Neural progenitor cell (in vitro differentiated cells): Measurements from ENCODE around the gene CRLF1. TPM values are rescaled to one million over a fixed set of nuclear protein-coding genes. Genes with fewer than 3 reads are reported as not detected.

ENCODE experiments used
- DNase-seq: peaks from one replicate; pipeline ENCODE4 v3.0.0-alpha.2; 2016; ENCODE audit warnings: low spot score
- H2AFZ ChIP-seq: fragments of 200-600 bp; sonication (generic); replicated peaks from 2 replicates; pipeline ENCODE4 v1.6.1; 2016; ENCODE audit warnings: antibody characterized with exemption
- H3F3A ChIP-seq: fragments of 200-600 bp; sonication (generic); 2 replicates; pipeline ENCODE4 v1.6.1; 2016; ENCODE audit warnings: antibody characterized with exemption, low read depth
- H3K27ac ChIP-seq: fragments of 200-600 bp; sonication (generic); 2 replicates; pipeline ENCODE4 v1.5.1; 2016; ENCODE audit warnings: mild to moderate bottlenecking
- H3K27me3 ChIP-seq: fragments of 200-600 bp; sonication (generic); 2 replicates; pipeline ENCODE4 v1.6.1; 2016; ENCODE audit warnings: mild to moderate bottlenecking, moderate library complexity
- H3K36me3 ChIP-seq: fragments of 200-600 bp; sonication (generic); 2 replicates; pipeline ENCODE4 v1.5.1; 2016
- H3K4me1 ChIP-seq: fragments of 200-600 bp; sonication (generic); 2 replicates; pipeline ENCODE4 v1.6.1; 2016; ENCODE audit warnings: mixed run types
- H3K4me2 ChIP-seq: fragments of 200-600 bp; sonication (generic); 2 replicates; pipeline ENCODE4 v1.6.1; 2016
- H3K4me3 ChIP-seq: fragments of 200-600 bp; sonication (generic); 2 replicates; pipeline ENCODE4 v1.5.1; 2016
- H3K79me2 ChIP-seq: fragments of 200-600 bp; sonication (generic); 2 replicates; pipeline ENCODE4 v1.6.1; 2016; ENCODE audit warnings: low read depth
- H3K9ac ChIP-seq: fragments of 200-600 bp; sonication (generic); 2 replicates; pipeline ENCODE4 v1.6.1; 2016
- H3K9me3 ChIP-seq: fragments of 200-600 bp; sonication (generic); 2 replicates; pipeline ENCODE4 v1.5.1; 2016; ENCODE audit warnings: low read depth
- H4K20me1 ChIP-seq: fragments of 200-600 bp; sonication (generic); 2 replicates; pipeline ENCODE4 v1.6.1; 2016; ENCODE audit warnings: low read depth
- H3K27ac Mint-ChIP-seq: 3 replicates; pipeline ENCODE4 v1.8.0; 2021; ENCODE audit warnings: mixed read lengths
- H3K27me3 Mint-ChIP-seq: 2 replicates; pipeline ENCODE4 v1.8.0; 2022; ENCODE audit warnings: low read depth, mild to moderate bottlenecking, inconsistent platforms, moderate library complexity, mixed read lengths; ENCODE audit not compliant: insufficient read depth
- H3K36me3 Mint-ChIP-seq: 3 replicates; pipeline ENCODE4 v1.8.0; 2021; ENCODE audit warnings: mixed read lengths
- H3K4me1 Mint-ChIP-seq: 3 replicates; pipeline ENCODE4 v1.8.0; 2021; ENCODE audit warnings: mixed read lengths
- H3K4me3 Mint-ChIP-seq: 3 replicates; pipeline ENCODE4 v1.8.0; 2021; ENCODE audit warnings: mild to moderate bottlenecking, moderate library complexity, mixed read lengths
- H3K9me3 Mint-ChIP-seq: 3 replicates; pipeline ENCODE4 v1.8.0; 2020; ENCODE audit warnings: mixed read lengths
- EZH2 ChIP-seq: fragments of 200-600 bp; sonication (generic); IDR thresholded peaks from 2 replicates; pipeline ENCODE4 v1.6.1; 2017; ENCODE audit warnings: antibody characterized with exemption, mild to moderate bottlenecking, moderate library complexity
- EZH2phosphoT487 ChIP-seq: fragments of 200-600 bp; sonication (generic); IDR thresholded peaks from 2 replicates; pipeline ENCODE4 v1.6.1; 2017; ENCODE audit warnings: antibody characterized with exemption
- total RNA-seq: library from RNA; depleted of rRNA; stranded (reverse); fragments of >200 nt; gene quantifications from 2 replicates; pipeline ENCODE4 v1.2.3, GENCODE V29; 2015; ENCODE audit warnings: low replicate concordance
- TF ChIP-seq, protein P1 (sequence below): fragments of 200-600 bp; sonication (generic); IDR thresholded peaks from 2 replicates; pipeline ENCODE4 v1.5.1; 2017; ENCODE audit warnings: antibody characterized with exemption, mild to moderate bottlenecking

The CRLF1 gene
- total RNA-seq, 1 donor from 2014 or later, result not detected

DNA sequence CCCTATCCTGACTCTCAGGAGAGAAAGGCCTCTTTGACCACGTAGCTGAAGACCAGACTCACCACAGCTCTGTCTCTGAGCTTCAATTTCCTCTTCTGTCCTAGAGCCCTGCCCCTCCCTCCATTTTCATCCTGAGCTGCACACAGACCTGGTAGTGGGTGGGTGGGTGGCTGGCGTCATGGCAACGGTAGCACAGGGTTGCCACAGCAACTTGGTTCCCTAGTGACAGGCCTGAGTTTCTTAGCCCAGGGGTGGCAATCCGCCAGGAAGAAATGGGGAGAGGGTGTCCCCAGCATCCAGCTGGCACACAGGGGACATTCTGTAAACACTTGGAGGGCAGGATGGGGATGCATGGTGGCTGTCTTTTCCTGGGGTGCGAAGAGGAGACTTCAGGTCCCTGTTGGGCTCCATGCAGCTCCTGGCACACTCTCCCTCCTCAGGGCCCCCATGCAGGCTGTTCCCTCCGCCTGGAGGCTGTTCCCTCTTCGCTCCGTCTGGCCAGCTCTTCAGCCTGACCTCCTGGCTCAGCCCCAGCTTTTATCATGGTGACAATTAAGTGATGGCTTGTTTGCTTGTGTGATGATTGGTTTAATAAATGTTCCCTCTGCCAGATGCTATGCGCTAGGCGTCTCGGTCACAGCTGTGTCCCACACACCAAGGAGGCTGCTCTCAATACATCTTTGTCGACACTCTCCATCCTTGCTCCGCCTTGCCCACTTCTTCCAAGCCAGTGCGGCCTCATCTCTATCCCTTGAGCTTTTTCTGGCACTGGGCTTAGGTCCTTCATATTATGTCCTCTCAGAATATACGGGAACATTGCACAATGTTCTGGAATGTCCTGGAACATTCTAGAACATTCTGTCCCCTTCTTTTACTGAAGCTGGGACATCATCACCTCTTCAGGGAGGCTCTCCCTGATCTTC lies 22.8 kb upstream of the CRLF1 start:
- no peaks in the 10 kb centered on the region for H3K79me2 ChIP-seq
- H3K36me3 Mint-ChIP-seq, result no peaks in the 10 kb centered on the region
- H3K27me3 ChIP-seq, result peaks cover 25% of the 10 kb centered on the region
- no peak overlapping the region for H2AFZ ChIP-seq
- peak; percentile 42 for DNase-seq
- H3F3A ChIP-seq, result no peaks in the 10 kb centered on the region
- no peak overlapping the region for H3K27ac ChIP-seq
- H3K9ac ChIP-seq, result no peak overlapping the region
- H4K20me1 ChIP-seq, result no peaks in the 10 kb centered on the region
- no peaks in the 10 kb centered on the region for H3K36me3 ChIP-seq
- H3K4me1 Mint-ChIP-seq, result peaks cover 31% of the 10 kb centered on the region
- no peak overlapping the region for H3K4me2 ChIP-seq
- H3K9me3 ChIP-seq, result no peaks in the 10 kb centered on the region
- peak overlapping the region; percentile 35 for H3K4me3 Mint-ChIP-seq
- H3K4me1 ChIP-seq, result no peaks in the 10 kb centered on the region
- H3K9me3 Mint-ChIP-seq, result no peaks in the 10 kb centered on the region
- TF ChIP-seq EZH2 (no peak), EZH2phosphoT487 (no peak)
- TF ChIP-seq, protein P1, sequence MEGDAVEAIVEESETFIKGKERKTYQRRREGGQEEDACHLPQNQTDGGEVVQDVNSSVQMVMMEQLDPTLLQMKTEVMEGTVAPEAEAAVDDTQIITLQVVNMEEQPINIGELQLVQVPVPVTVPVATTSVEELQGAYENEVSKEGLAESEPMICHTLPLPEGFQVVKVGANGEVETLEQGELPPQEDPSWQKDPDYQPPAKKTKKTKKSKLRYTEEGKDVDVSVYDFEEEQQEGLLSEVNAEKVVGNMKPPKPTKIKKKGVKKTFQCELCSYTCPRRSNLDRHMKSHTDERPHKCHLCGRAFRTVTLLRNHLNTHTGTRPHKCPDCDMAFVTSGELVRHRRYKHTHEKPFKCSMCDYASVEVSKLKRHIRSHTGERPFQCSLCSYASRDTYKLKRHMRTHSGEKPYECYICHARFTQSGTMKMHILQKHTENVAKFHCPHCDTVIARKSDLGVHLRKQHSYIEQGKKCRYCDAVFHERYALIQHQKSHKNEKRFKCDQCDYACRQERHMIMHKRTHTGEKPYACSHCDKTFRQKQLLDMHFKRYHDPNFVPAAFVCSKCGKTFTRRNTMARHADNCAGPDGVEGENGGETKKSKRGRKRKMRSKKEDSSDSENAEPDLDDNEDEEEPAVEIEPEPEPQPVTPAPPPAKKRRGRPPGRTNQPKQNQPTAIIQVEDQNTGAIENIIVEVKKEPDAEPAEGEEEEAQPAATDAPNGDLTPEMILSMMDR, result no peak
- H3K4me3 ChIP-seq, result no peak overlapping the region
- H3K27me3 Mint-ChIP-seq, result peaks cover 15% of the 10 kb centered on the region
- peak overlapping the region; percentile 11 for H3K27ac Mint-ChIP-seq

DNA sequence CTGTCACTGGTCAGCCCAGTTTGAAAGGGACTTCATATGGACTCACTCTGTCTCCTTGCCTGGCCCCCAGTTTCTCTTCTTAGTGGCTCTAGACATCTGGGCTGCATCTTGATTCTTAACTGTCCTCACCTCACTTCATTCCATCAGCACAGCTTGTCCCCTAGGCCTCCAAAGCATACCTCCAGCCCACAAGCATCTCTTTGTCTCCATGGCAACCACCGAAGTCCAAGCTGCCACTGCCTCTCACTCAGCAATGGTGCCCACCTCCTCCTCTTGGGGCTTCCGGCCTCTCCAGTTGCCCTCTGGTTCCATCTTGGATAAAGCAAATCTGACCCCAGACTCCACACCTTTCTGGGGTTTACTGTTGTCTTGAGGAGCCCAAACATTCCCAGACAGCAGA lies 20.3 kb upstream of the CRLF1 start:
- TF ChIP-seq EZH2phosphoT487 (no peak), EZH2 (no peak)
- TF ChIP-seq, protein P1, result no peak
- H3K4me1 ChIP-seq, result no peaks in the 10 kb centered on the region
- H3K4me3 Mint-ChIP-seq, result peak overlapping the region; percentile 58
- H3K27me3 Mint-ChIP-seq, result peaks cover 8% of the 10 kb centered on the region
- no peak overlapping the region for H3K27ac ChIP-seq
- H3K9me3 ChIP-seq, result no peaks in the 10 kb centered on the region
- no peak for DNase-seq
- no peaks in the 10 kb centered on the region for H3K79me2 ChIP-seq
- H3F3A ChIP-seq, result no peaks in the 10 kb centered on the region
- H3K4me2 ChIP-seq, result no peak overlapping the region
- peaks cover 28% of the 10 kb centered on the region for H3K4me1 Mint-ChIP-seq
- H3K27me3 ChIP-seq, result peaks cover 38% of the 10 kb centered on the region
- no peak overlapping the region for H3K4me3 ChIP-seq
- H3K27ac Mint-ChIP-seq, result peak overlapping the region; percentile 51
- no peaks in the 10 kb centered on the region for H3K36me3 Mint-ChIP-seq
- H2AFZ ChIP-seq, result no peak overlapping the region
- H3K36me3 ChIP-seq, result no peaks in the 10 kb centered on the region
- no peak overlapping the region for H3K9ac ChIP-seq
- H3K9me3 Mint-ChIP-seq, result no peaks in the 10 kb centered on the region
- H4K20me1 ChIP-seq, result no peaks in the 10 kb centered on the region

DNA sequence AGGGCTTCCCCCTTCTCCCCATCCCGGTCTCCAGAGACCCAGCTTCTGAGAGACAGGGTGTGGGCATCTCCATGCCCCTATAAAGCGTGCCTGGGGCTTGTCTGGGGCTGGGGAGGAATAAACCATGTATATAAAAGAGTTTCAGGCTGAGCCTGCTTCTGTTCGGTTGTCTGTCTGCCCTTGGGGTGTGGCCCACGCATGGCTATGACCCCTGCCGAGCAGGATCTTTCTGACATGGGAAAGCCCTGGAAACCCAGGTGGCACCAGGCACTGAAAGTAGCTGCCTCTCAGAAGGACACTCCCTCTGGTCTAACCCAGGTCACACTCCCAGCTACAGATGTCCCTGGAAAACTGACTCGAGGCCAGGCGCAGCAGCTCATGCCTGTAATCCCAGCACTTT lies 14.3 kb upstream of the CRLF1 start:
- no peak overlapping the region for H3K4me2 ChIP-seq
- no peak overlapping the region for H2AFZ ChIP-seq
- no peaks in the 10 kb centered on the region for H3F3A ChIP-seq
- Mint-ChIP-seq H3K9me3 (peaks cover 5% of the 10 kb centered on the region), H3K27ac (no peak overlapping the region), H3K4me3 (no peak overlapping the region), H3K36me3 (peaks cover 5% of the 10 kb centered on the region), H3K4me1 (no peaks in the 10 kb centered on the region), H3K27me3 (peaks cover 16% of the 10 kb centered on the region)
- H3K4me1 ChIP-seq, result no peaks in the 10 kb centered on the region
- H3K9ac ChIP-seq, result no peak overlapping the region
- H4K20me1 ChIP-seq, result no peaks in the 10 kb centered on the region
- no peak overlapping the region for H3K4me3 ChIP-seq
- TF ChIP-seq EZH2 (no peak), EZH2phosphoT487 (no peak)
- TF ChIP-seq, protein P1, result no peak
- H3K79me2 ChIP-seq, result no peaks in the 10 kb centered on the region
- H3K27me3 ChIP-seq, result peaks cover 43% of the 10 kb centered on the region
- no peak overlapping the region for H3K27ac ChIP-seq
- H3K36me3 ChIP-seq, result no peaks in the 10 kb centered on the region
- no peak for DNase-seq
- no peaks in the 10 kb centered on the region for H3K9me3 ChIP-seq
